ENCODE measurements around the gene SIL1.
A peak's percentile ranks its signal among the peaks of the same experiment; 100 is the strongest.

The SIL1 gene

DNA sequence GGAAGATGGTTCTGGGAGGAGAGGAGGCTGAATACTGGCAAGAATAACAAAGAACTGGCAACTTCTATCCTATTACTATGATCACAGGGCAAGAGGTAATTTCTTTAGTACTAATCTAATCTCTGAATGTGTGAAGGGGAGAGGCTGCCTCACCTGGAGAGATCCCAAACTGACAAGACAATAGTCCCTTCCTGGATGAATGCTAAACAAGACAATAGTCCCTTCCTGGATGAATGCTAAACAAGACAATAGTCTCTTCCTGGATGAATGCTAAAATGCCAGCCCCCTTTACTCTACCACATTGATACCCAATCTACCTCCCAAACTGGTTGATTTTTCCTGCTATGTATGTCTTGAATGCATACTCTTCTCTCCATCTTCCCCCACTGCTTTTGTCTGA lies 145.2 kb downstream of the SIL1 start:
- H3K4me3 ChIP-seq (ENCODE audit: control insufficient read depth, low read depth, low read length), result no peak overlapping the region
- TF ChIP-seq, protein P1, sequence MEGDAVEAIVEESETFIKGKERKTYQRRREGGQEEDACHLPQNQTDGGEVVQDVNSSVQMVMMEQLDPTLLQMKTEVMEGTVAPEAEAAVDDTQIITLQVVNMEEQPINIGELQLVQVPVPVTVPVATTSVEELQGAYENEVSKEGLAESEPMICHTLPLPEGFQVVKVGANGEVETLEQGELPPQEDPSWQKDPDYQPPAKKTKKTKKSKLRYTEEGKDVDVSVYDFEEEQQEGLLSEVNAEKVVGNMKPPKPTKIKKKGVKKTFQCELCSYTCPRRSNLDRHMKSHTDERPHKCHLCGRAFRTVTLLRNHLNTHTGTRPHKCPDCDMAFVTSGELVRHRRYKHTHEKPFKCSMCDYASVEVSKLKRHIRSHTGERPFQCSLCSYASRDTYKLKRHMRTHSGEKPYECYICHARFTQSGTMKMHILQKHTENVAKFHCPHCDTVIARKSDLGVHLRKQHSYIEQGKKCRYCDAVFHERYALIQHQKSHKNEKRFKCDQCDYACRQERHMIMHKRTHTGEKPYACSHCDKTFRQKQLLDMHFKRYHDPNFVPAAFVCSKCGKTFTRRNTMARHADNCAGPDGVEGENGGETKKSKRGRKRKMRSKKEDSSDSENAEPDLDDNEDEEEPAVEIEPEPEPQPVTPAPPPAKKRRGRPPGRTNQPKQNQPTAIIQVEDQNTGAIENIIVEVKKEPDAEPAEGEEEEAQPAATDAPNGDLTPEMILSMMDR (conservative IDR thresholded peaks at IDR 0.05; ENCODE audit: control insufficient read depth, insufficient read depth, low read depth, low read length), result no peak
- DNase-seq (ENCODE audit: low read depth), result no peak

DNA sequence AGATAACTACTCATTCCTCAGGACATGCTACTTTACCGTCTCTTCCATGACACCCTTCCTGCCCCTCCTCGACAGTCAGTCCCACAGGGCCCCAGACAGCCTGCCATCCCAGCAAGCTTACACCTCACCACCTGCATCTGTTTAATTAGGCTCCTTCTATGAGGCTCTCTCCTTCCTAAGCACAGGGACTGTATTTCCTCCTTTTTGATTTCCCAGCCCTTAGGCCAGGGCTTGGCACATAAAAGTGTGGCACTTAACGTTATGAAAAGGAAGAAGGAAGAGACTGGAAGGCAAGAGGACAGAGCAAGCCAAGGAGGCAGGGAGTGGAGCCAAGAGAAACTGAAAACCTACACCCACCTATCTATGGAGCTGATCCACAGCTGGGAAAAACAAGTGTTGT lies 146.8 kb downstream of the SIL1 start:
- DNase-seq (ENCODE audit: low read depth), result no peak
- TF ChIP-seq, protein P1 (conservative IDR thresholded peaks at IDR 0.05; ENCODE audit: control insufficient read depth, insufficient read depth, low read depth, low read length), result no peak
- no peak overlapping the region for H3K4me3 ChIP-seq (ENCODE audit: control insufficient read depth, low read depth, low read length)

DNA sequence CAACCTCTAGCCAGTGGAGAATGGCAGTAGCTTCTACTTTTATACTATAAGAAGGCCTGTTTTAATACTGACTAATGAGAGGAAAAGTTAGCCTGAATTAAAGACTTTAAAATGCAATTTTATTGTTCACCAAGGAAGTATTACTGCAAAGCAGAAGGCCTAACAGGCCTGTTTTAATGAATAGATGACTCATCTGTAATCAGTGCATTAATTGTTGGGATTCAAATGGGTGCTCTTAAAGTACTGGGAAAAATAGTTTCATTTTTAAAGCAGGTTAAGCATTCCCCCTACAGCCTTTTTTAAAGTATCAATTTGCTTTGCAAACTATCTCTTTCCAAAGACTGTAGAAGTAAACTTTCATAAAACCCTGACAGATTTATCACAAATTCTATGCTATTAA lies 147.7 kb downstream of the SIL1 start:
- no peak for DNase-seq (ENCODE audit: low read depth)
- H3K4me3 ChIP-seq (ENCODE audit: control insufficient read depth, low read depth, low read length), result no peak overlapping the region
- TF ChIP-seq, protein P1 (conservative IDR thresholded peaks at IDR 0.05; ENCODE audit: control insufficient read depth, insufficient read depth, low read depth, low read length), result no peak

DNA sequence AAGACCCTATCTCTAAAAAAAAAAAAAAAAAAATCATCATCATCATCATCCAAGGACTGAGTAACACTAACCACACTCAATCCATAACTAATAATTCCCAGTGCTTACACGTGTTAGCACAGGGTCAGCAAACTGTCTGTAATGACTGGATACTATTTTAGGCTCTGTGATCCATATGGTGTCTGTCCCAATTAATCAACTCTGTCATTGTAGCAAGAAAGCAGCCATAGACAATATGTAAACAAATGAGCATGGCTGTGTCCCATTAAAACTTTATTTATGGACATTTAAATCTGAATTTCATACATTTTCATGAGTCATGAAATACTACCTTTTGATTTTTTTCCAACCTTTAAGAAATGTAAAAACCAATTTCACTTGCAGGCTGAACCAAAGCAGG lies 148.4 kb downstream of the SIL1 start:
- TF ChIP-seq, protein P1 (conservative IDR thresholded peaks at IDR 0.05; ENCODE audit: control insufficient read depth, insufficient read depth, low read depth, low read length), result no peak
- no peak overlapping the region for H3K4me3 ChIP-seq (ENCODE audit: control insufficient read depth, low read depth, low read length)

DNA sequence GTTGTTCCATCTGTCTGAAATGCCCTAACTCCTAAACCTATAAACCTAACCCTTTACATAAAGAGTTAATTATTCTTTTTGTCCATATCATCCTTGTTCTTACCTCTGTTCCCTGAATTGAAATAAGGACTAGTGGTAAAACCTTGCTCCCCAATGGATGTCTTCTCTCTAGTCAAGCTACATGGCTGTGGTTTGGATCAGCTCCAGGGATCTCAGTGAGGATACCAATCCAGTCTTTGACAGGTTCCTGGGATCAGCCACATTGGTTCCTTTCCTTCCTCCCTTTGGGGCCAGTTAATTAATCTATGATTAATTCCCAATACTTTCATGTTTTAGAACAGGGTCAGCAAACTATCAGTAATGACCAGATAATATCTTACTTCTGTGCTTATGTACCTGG lies 151.6 kb downstream of the SIL1 start:
- TF ChIP-seq, protein P1 (conservative IDR thresholded peaks at IDR 0.05; ENCODE audit: control insufficient read depth, insufficient read depth, low read depth, low read length), result no peak
- DNase-seq (ENCODE audit: low read depth), result peak; percentile 33

More for the DNA sequence above, 148.4 kb downstream of the SIL1 start:
- DNase-seq (ENCODE audit: low read depth), result no peak

GRCh38 chr5:139043157-139043905 lies 154.8 kb downstream of the SIL1 start:
- TF ChIP-seq, protein P1 (conservative IDR thresholded peaks at IDR 0.05; ENCODE audit: control insufficient read depth, insufficient read depth, low read depth, low read length), result no peak
- H3K4me3 ChIP-seq (ENCODE audit: control insufficient read depth, low read depth, low read length), result no peak overlapping the region
- DNase-seq (ENCODE audit: low read depth), result peak; percentile 31

More for the DNA sequence above, 151.6 kb downstream of the SIL1 start:
- H3K4me3 ChIP-seq (ENCODE audit: control insufficient read depth, low read depth, low read length), result no peak overlapping the region

Data from fibroblast of mammary gland (primary cell).